K562 (cell line): ENCODE measurements around the gene ZNF821. TPM values are rescaled to one million over a fixed set of nuclear protein-coding genes. Genes with fewer than 3 reads are reported as not detected.

Experiments used
- ATAC-seq: fragments of 200-7000 bp; cut with Tn5 transposase; 3 replicates; pipeline ENCODE4 v1.9.1; 2020; ENCODE audit warnings: moderate library complexity
- BruUV-seq: library from RNA; stranded (reverse); fragments of 400-500 nt; replicated peaks from 2 replicates; lab custom pipeline; 2021; lab: Mats Ljungman, UMichigan
- CTCF ChIA-PET: fragments of 300-600 bp; formaldehyde crosslinking; extraction: SDS; loops from one replicate; lab custom pipeline; 2021; ENCODE audit warnings: low intra/inter-chr PET ratio; lab: Yijun Ruan, JAX
- POLR2A ChIA-PET: fragments of 300-600, 350-650 bp; sonication (Branson Sonifier 250); formaldehyde crosslinking; extraction: SDS; loops from one replicate; lab custom pipeline; 2021; ENCODE audit warnings: antibody characterized with exemption, inconsistent platforms; lab: Yijun Ruan, JAX
- DNase-seq, 4 experiments: peaks; one replicate each; pipeline versions ENCODE4 v3.0.0 to v3.0.0-alpha.2; 2011 to 2018; ENCODE audit warnings: low spot score in 3 of 4, mixed read lengths in 3 of 4; ENCODE audit errors: extremely low read depth in 1 of 4
- FAIRE-seq: peaks from 2 replicates; lab custom pipeline; 2011; peaks lifted over from hg19 to GRCh38; lab: Jason Lieb, UNC
- H2AFZ ChIP-seq: 2 replicates; pipeline ENCODE4 v1.6.0; 2011; ENCODE audit warnings: low read depth, low read length, control low read depth, inconsistent platforms
- H3K27ac ChIP-seq: fragments of 200-600 bp; 3 replicates; pipeline ENCODE4 v1.8.0; 2011; ENCODE audit warnings: low read depth, mild to moderate bottlenecking, control low read depth, inconsistent platforms, low read length, moderate library complexity, mixed read lengths; ENCODE audit errors: extremely low read depth
- H3K27me3 ChIP-seq, 2 experiments: fragments of 300-600 bp in 1 of 2; 2 replicates in 1 of 2; 3 replicates in 1 of 2; pipeline versions ENCODE4 v1.6.0 to v1.8.0; 2011; ENCODE audit warnings: inconsistent platforms in 2 of 2, low read length in 2 of 2, mild to moderate bottlenecking in 1 of 2, mixed read lengths in 1 of 2, moderate library complexity in 1 of 2; ENCODE audit not compliant: control insufficient read depth in 2 of 2, insufficient read depth in 2 of 2
- H3K36me3 ChIP-seq: fragments of 300-600 bp; 3 replicates; pipeline ENCODE4 v1.8.0; 2011; ENCODE audit warnings: mild to moderate bottlenecking, low read length, inconsistent platforms; ENCODE audit not compliant: control insufficient read depth, insufficient read depth
- H3K4me1 ChIP-seq, 2 experiments: fragments of 200-600 bp in 1 of 2; replicated peaks in 1 of 2; 2 replicates in 1 of 2; 3 replicates in 1 of 2; pipeline versions ENCODE4 v1.5.1 to v1.8.0; 2011; ENCODE audit warnings: inconsistent platforms in 2 of 2, low read length in 2 of 2, mild to moderate bottlenecking in 1 of 2, mixed read lengths in 1 of 2, moderate library complexity in 1 of 2; ENCODE audit not compliant: control insufficient read depth in 2 of 2, insufficient read depth in 2 of 2
- H3K4me2 ChIP-seq: 2 replicates; pipeline ENCODE4 v1.6.1; 2011; ENCODE audit warnings: low read length, control low read depth, inconsistent platforms, mixed read lengths; ENCODE audit not compliant: insufficient read depth
- H3K4me3 ChIP-seq: fragments of 200-600 bp; sonication (generic), shearing (Covaris generic); 2 replicates; pipeline ENCODE4 v1.5.1; 2016; ENCODE audit warnings: control low read depth, inconsistent platforms
- H3K79me2 ChIP-seq: fragments of 200-600 bp; 3 replicates; pipeline ENCODE4 v1.8.0; 2011; ENCODE audit warnings: low read length, inconsistent platforms; ENCODE audit not compliant: control insufficient read depth, insufficient read depth
- H3K9ac ChIP-seq, 2 experiments: 2 replicates each; pipeline versions ENCODE4 v1.6.0 to v1.6.1; 2011; ENCODE audit warnings: low read depth in 2 of 2, low read length in 2 of 2, control low read depth in 1 of 2, inconsistent platforms in 1 of 2, mild to moderate bottlenecking in 1 of 2, mixed read lengths in 1 of 2; ENCODE audit not compliant: insufficient read depth in 1 of 2
- H3K9me1 ChIP-seq: one replicate; pipeline ENCODE4 v1.6.0; 2011; ENCODE audit warnings: inconsistent platforms, mild to moderate bottlenecking, low read length, moderate library complexity; ENCODE audit not compliant: control insufficient read depth, insufficient read depth
- H3K9me3 ChIP-seq: replicated peaks from 2 replicates; pipeline ENCODE4 v1.5.1; 2011; ENCODE audit warnings: low read depth, low read length, inconsistent platforms; ENCODE audit not compliant: control insufficient read depth, insufficient read depth
- H4K20me1 ChIP-seq: replicated peaks from 2 replicates; pipeline ENCODE4 v1.6.1; 2011; ENCODE audit warnings: low read length, inconsistent platforms, mixed read lengths; ENCODE audit not compliant: control insufficient read depth, insufficient read depth
- LCOR ChIP-seq: sonication (generic); formaldehyde crosslinking; IDR thresholded peaks from 2 replicates; pipeline ENCODE4 v1.8.0; 2022; ENCODE audit warnings: mild to moderate bottlenecking, missing genetic modification reagents
- NFRKB ChIP-seq: fragments of 450-650 bp; IDR thresholded peaks from 2 replicates; pipeline ENCODE4 v1.6.1; 2016; ENCODE audit warnings: low read depth
- SPI1 ChIP-seq: IDR thresholded peaks from 2 replicates; pipeline ENCODE4 v1.6.1; 2011; ENCODE audit warnings: low read depth, low read length, control low read depth, borderline replicate concordance
- YBX1 ChIP-seq: fragments of 450-650 bp; IDR thresholded peaks from 2 replicates; pipeline ENCODE4 v1.7.1; 2016; ENCODE audit warnings: mild to moderate bottlenecking
- ZBTB7A ChIP-seq: IDR thresholded peaks from 2 replicates; pipeline ENCODE4 v1.6.1; 2011; ENCODE audit warnings: low read depth, mild to moderate bottlenecking, low read length, moderate library complexity, borderline replicate concordance; ENCODE audit not compliant: control insufficient read depth
- ZBTB8A ChIP-seq: fragments of 450-650 bp; IDR thresholded peaks from 2 replicates; pipeline ENCODE4 v1.6.1; 2018; ENCODE audit warnings: mild to moderate bottlenecking, moderate library complexity; ENCODE audit not compliant: partially characterized antibody
- ZNF384 ChIP-seq: IDR thresholded peaks from 2 replicates; pipeline ENCODE4 v1.6.1; 2012; ENCODE audit warnings: low read depth, low read length, improper control_type of control experiment
- ZNF436 ChIP-seq: fragments of 250-450, 450-650 bp; sonication (Bioruptor Pico); formaldehyde crosslinking; IDR thresholded peaks from 2 replicates; pipeline ENCODE4 v1.7.0; 2020; ENCODE audit warnings: mild to moderate bottlenecking
- ZNF57 ChIP-seq: fragments of 450-650 bp; formaldehyde crosslinking; IDR thresholded peaks from 2 replicates; pipeline ENCODE4 v1.4.0; 2020; ENCODE audit warnings: mild to moderate bottlenecking, moderate library complexity
- WGBS: fragments of 100-300 bp; shearing (Covaris generic); methylation state at CpG from one replicate; pipeline ENCODE4 v1.1.6; 2016; ENCODE audit warnings: low coverage, mixed read lengths; ENCODE audit not compliant: insufficient coverage; ENCODE audit errors: missing lambda C conversion rate; 5-methylcytosine and 5-hydroxymethylcytosine counted together
- in situ Hi-C: fragments of 300-500 bp; cut with MboI; formaldehyde crosslinking; loops from 4 replicates; pipeline ENCODE4 v1.15.0; 2018; ENCODE audit warnings: inconsistent platforms, mixed read lengths
- intact Hi-C: fragments of 100-400 bp; cut with micrococcal nuclease; formaldehyde crosslinking; loops from 2 replicates; pipeline ENCODE4 v1.14.2; 2022
- polyA plus RNA-seq, 8 experiments: library from polyadenylated mRNA; depleted of rRNA in 4 of 8; stranded (reverse) in 5 of 8; unstranded in 3 of 8; fragments of >200 nt; fragmentation: Nextera tagmentation in 2 of 8; fragmentation: Illumina TruSeq in 1 of 8; extraction: Ambion mirVana in 2 of 8; extraction: Trizol in 1 of 8; gene quantifications; 2 replicates each; pipeline versions ENCODE4 v1.2.1 to v1.2.3, GENCODE V29; 2011 to 2014; ENCODE audit warnings: inconsistent platforms in 1 of 8, missing spikeins in 1 of 8
- total RNA-seq, 7 experiments: library from RNA; depleted of rRNA in 6 of 7; stranded (reverse); fragments of >200 nt in 6 of 7; fragmentation: Illumina TruSeq in 2 of 7; extraction: Trizol in 2 of 7; gene quantifications; 2 replicates each; pipeline versions ENCODE4 v1.2.1 to v1.2.3, GENCODE V29; 2011 to 2021; ENCODE audit warnings: low replicate concordance in 1 of 7
- TF ChIP-seq, protein P1 (sequence below), 2 experiments: fragments of 450-650 bp; IDR thresholded peaks; 2 replicates each; pipeline ENCODE4 v1.6.1; 2016

The ZNF821 gene
- total and polyA plus RNA-seq, 9 of the 15 experiments (the other 6 are each of a cell fraction or from before 2014, with no cell fraction given) = 0.38 to 5.6 (median 3.6) TPM

DNA sequence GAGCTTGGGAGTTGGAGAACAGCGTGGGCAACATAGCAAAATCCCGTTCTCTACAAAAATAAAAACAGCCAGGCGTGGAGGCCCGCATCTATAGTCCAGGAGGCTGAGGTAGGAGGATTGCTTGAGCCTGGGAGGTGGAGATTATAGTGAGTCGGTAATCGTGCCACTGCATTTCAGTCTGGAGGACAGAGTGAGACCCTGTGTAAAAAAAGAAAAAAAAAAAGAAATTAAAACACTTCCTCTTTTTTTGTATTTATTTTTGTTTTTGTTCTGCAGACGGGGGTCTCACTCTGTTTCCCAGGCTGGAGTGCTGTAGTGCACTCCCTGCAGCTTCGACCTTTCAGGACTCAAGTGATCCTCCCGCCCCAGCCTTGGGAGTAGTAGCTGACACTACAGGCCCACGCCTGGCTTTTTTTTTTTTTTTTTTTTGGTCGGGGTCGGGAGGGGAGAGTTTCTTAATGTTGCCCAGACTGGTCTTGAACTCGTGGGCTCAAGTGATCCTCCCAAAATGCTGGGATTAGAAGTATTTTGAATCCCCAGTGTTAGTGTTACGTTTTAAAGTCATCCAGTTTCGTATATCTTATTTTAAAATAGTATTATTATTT, 12.9 kb upstream of the ZNF821 start:
- CTCF ChIA-PET = no interaction called here
- POLR2A ChIA-PET = interaction anchor here (0.6 to 1.0 kb wide), 6 partner anchors 8 to 89 kb away, joined by 3 read pairs; partner anchors contain the start of gene AP1G1
- ATAC-seq (no peak), DNase-seq (peak in 1 of 4 experiments; percentile 29), FAIRE-seq (no peak)
- H4K20me1 ChIP-seq = peaks cover 3% of the 10 kb centered on the region; the same call in 1 of the 2 replicates
- peak overlapping the region; percentile 92 for H3K4me3 ChIP-seq
- peaks cover 3 to 22% of the 10 kb centered on the region in 2 experiments; a peak in 4 of 5 replicates for H3K4me1 ChIP-seq
- peak overlapping the region; percentile 88 for H3K27ac ChIP-seq
- 15% methylated on average over 13 of the region's 15 CpGs for WGBS
- peaks cover 81% of the 10 kb centered on the region for H3K79me2 ChIP-seq
- no peaks in the 10 kb centered on the region for H3K9me1 ChIP-seq
- in situ Hi-C loops = no loop called here
- no peaks in the 10 kb centered on the region for H3K9me3 ChIP-seq
- no peaks in the 10 kb centered on the region for H3K27me3 ChIP-seq
- no peak for TF ChIP-seq YBX1
- TF ChIP-seq ZNF57 (CRISPR knock-in tag) = no peak
- no peak for TF ChIP-seq ZNF436 (CRISPR knock-in tag)
- TF ChIP-seq LCOR (CRISPR knock-in tag) = 0 out of 2 replicates have a peak, but pooled peaks have one; percentile 3
- TF ChIP-seq NFRKB = no peak
- 0 out of 2 replicates have a peak, but pooled peaks have one; percentile 36 for TF ChIP-seq ZBTB7A
- peak; percentile 51; the same call in 1 of the 2 replicates for TF ChIP-seq ZNF384
- TF ChIP-seq ZBTB8A = no peak
- peak; percentile 82 for TF ChIP-seq SPI1
- TF ChIP-seq, protein P1, sequence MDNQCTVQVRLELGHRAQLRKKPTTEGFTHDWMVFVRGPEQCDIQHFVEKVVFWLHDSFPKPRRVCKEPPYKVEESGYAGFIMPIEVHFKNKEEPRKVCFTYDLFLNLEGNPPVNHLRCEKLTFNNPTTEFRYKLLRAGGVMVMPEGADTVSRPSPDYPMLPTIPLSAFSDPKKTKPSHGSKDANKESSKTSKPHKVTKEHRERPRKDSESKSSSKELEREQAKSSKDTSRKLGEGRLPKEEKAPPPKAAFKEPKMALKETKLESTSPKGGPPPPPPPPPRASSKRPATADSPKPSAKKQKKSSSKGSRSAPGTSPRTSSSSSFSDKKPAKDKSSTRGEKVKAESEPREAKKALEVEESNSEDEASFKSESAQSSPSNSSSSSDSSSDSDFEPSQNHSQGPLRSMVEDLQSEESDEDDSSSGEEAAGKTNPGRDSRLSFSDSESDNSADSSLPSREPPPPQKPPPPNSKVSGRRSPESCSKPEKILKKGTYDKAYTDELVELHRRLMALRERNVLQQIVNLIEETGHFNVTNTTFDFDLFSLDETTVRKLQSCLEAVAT (IDR thresholded peaks at IDR 0.05) = 0 out of 4 replicates have a peak, but pooled peaks of 1 of the 2 experiments have one; percentile 44
- H3K36me3 ChIP-seq = peaks cover 12% of the 10 kb centered on the region; the same call in 1 of the 3 replicates
- intact Hi-C loops = no loop called here
- no TSS peak for BruUV-seq
- peak overlapping the region; percentile 75 to 95; a peak in 3 of 4 replicates for H3K9ac ChIP-seq
- H3K4me2 ChIP-seq = peak overlapping the region; percentile 93
- no peak overlapping the region for H2AFZ ChIP-seq
